Peyer's patch (tissue), 4 donors: Measurements from ENCODE around the gene MORN3. TPM values are rescaled to one million over a fixed set of nuclear protein-coding genes. Genes with fewer than 3 reads are reported as not detected.

Source experiments
- DNase-seq, 3 donors: peaks; one replicate each; pipeline ENCODE4 v3.0.0-alpha.2; 2017 to 2019
- H3K27ac ChIP-seq, 4 donors: fragments of 200-600 bp; sonication (generic); one replicate each; pipeline ENCODE4 v1.5.1; 2016 to 2019
- H3K27me3 ChIP-seq, 2 donors: fragments of 200-600 bp; sonication (generic); one replicate each; pipeline ENCODE4 v1.5.1; 2019
- H3K36me3 ChIP-seq, 3 donors: fragments of 200-600 bp; sonication (generic); one replicate each; pipeline ENCODE4 v1.5.1; 2016 to 2019
- H3K4me1 ChIP-seq, 4 donors: fragments of 200-600 bp; sonication (generic); one replicate each; pipeline ENCODE4 v1.5.1; 2016 to 2019
- H3K4me3 ChIP-seq, 4 donors: fragments of 200-600 bp; sonication (generic); 1 replicate in 3 of 4; 2 replicates in 1 of 4; pipeline ENCODE4 v1.5.1; 2016 to 2019; ENCODE audit warnings: mild to moderate bottlenecking in 1 of 4
- H3K9me3 ChIP-seq, 4 donors: fragments of 200-600 bp; sonication (generic); one replicate each; pipeline ENCODE4 v1.5.1; 2016 to 2019; ENCODE audit warnings: mild to moderate bottlenecking in 1 of 4
- POLR2A ChIP-seq, 2 donors: fragments of 450-650 bp; IDR thresholded peaks; one replicate each; pipeline ENCODE4 v1.5.1; 2017; ENCODE audit warnings: antibody characterized with exemption in 2 of 2, mild to moderate bottlenecking in 2 of 2, moderate library complexity in 2 of 2
- total RNA-seq, 4 donors: library from RNA; depleted of rRNA; stranded (reverse); fragments of >200 nt; gene quantifications; one replicate each; pipeline ENCODE4 v1.1.0, GENCODE V29; 2016
- TF ChIP-seq, protein P1 (sequence below), 6 experiments: fragments of 450-650 bp in 4 of 6; fragments of 200-600 bp in 2 of 6; sonication (generic) in 1 of 6; IDR thresholded peaks; one replicate each; pipeline ENCODE4 v1.5.1; 2017 to 2019; ENCODE audit warnings: antibody characterized with exemption in 6 of 6, mild to moderate bottlenecking in 3 of 6, moderate library complexity in 1 of 6

MORN3 gene
- total RNA-seq, 4 donors from 2014 or later = not detected

DNA sequence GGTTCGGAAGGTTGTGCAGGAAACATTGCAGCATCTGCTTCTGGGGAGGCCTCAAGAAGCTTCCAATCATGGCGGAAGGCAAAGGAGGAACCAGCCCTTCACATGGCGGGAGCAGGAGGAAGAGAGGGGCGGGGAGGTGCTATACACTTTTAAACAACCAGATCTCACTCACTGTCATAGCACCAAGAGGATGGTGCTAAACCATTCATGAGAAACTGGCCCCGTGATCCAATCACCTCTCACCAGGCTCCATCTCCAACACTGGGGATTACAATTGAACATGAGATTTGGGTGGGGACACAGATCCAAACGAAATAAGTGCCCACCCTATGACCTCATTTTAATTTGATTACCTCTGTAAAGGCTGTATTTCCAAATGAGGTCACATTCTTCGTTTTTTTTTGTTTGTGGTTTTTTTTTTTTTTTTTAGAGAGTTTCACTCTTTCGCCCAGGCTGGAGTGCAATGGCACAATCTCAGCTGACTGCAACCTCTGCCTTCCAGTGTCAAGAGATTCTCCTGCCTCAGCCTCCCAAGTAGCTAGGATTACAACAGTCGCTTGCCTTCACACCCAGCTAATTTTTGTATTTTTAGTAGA, 54.5 kb downstream of the MORN3 start:
- no peak overlapping the region for H3K4me3 ChIP-seq
- no peak for DNase-seq
- H3K4me1 ChIP-seq = peaks cover 0 to 8% (median 0%) of the 10 kb centered on the region in 4 donors
- no peaks in the 10 kb centered on the region for H3K36me3 ChIP-seq
- H3K27ac ChIP-seq = no peak overlapping the region
- H3K9me3 ChIP-seq = no peaks in the 10 kb centered on the region
- no peak for TF ChIP-seq POLR2A (IDR thresholded peaks at IDR 0.05)
- TF ChIP-seq, protein P1, sequence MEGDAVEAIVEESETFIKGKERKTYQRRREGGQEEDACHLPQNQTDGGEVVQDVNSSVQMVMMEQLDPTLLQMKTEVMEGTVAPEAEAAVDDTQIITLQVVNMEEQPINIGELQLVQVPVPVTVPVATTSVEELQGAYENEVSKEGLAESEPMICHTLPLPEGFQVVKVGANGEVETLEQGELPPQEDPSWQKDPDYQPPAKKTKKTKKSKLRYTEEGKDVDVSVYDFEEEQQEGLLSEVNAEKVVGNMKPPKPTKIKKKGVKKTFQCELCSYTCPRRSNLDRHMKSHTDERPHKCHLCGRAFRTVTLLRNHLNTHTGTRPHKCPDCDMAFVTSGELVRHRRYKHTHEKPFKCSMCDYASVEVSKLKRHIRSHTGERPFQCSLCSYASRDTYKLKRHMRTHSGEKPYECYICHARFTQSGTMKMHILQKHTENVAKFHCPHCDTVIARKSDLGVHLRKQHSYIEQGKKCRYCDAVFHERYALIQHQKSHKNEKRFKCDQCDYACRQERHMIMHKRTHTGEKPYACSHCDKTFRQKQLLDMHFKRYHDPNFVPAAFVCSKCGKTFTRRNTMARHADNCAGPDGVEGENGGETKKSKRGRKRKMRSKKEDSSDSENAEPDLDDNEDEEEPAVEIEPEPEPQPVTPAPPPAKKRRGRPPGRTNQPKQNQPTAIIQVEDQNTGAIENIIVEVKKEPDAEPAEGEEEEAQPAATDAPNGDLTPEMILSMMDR (IDR thresholded peaks at IDR 0.05) = no peak
- no peaks in the 10 kb centered on the region for H3K27me3 ChIP-seq

DNA sequence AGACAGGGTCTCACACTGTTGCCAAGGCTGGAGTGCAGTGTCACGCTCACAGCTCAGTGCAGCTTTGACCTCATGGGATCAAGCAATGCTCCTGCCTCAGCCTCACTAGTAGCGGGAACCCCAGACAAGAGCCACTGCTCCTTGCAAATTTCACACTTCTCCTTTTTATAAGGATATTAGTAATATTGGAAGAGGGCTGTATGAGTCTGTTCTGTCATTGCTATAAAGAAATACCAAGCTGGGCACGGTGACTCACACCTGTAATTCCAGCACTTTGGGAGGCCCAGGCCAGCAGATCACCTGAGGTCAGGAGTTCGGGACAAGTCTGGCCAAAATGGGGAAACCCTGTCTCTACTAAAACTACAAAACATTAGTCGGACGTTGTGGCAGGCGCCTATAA, 56.0 kb downstream of the MORN3 start:
- no peaks in the 10 kb centered on the region for H3K9me3 ChIP-seq
- TF ChIP-seq, protein P1 (IDR thresholded peaks at IDR 0.05) = no peak
- no peak for TF ChIP-seq POLR2A (IDR thresholded peaks at IDR 0.05)
- DNase-seq = no peak
- H3K27me3 ChIP-seq = no peaks in the 10 kb centered on the region
- H3K4me3 ChIP-seq = no peak overlapping the region
- no peak overlapping the region for H3K27ac ChIP-seq
- H3K4me1 ChIP-seq = peaks cover 0 to 8% (median 0%) of the 10 kb centered on the region in 4 donors
- H3K36me3 ChIP-seq = no peaks in the 10 kb centered on the region

DNA sequence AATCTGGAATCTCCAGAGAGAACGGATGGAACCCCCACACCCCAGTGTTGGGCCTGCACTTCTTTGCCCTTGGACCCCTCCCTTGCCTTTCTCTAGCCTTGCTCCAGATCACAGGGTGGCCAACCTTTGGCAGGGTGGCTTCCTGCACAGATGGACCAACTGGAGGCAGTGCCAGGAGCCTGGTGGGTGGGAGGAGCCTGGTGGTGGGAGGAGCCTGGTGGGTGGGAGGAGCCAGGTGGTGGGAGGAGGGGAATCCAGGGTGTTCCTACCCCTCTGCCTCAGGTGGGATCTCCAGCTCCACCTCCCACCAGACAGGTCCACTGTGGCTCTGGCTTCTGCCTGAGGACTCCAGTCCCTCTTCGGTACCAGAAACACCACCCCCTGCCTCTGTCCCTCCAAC, 58.1 kb downstream of the MORN3 start:
- H3K4me1 ChIP-seq = peaks cover 0 to 8% (median 0%) of the 10 kb centered on the region in 4 donors
- H3K27ac ChIP-seq = peak overlapping the region in 1 of 4 donors; percentile 67
- no peak for DNase-seq

DNA sequence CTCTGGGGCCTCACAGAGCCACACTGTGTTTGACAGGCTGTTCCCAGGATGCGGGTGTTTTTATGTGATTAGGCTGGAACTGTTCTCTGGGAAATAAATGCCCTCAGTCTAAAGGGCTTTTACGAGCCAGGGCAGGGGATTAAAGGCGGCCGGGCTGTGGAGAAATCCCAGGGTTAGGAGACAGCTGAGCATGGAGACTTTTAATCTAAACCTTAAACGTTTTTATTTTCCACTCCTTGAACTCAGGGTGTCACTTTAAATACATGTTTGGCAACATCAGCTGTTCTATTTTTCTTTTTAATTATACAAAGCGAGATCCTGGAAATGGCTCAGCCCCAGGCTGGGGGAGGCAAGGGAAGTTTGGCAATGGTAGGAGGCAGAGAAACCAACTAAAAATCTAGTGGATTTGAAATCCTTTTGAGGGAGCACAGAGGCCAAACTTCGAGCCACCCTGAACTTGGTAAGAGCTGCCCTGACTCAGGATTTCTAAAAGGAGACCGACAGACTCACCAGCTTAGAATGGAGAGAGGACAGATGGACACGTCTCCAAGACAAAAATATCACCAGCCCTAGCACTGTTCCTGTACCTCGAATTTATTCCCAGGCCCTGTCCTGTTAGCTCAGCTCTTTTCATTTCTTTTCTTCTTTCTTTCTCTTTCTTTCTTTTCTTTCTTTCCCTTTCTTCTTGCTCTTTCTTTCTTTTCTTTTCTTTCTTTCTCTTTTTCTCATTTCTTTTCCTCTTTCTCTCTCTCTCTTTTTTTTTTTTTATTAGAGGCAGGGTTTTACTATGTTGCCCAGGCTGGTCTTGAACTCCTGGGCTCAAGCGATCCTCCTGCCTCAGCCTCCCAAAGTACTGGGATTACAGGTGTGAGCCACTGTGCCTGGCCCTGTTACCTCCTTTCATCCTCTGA, 59.0 kb downstream of the MORN3 start:
- no peaks in the 10 kb centered on the region for H3K27me3 ChIP-seq
- no peak for DNase-seq
- peaks cover 0 to 8% (median 0%) of the 10 kb centered on the region in 4 donors for H3K4me1 ChIP-seq
- H3K27ac ChIP-seq = peak overlapping the region in 2 of 4 donors; percentile 47 to 67
- no peaks in the 10 kb centered on the region for H3K36me3 ChIP-seq
- TF ChIP-seq, protein P1 (IDR thresholded peaks at IDR 0.05) = no peak
- TF ChIP-seq POLR2A (IDR thresholded peaks at IDR 0.05) = no peak
- H3K4me3 ChIP-seq = no peak overlapping the region
- no peaks in the 10 kb centered on the region for H3K9me3 ChIP-seq

More for the DNA sequence above, 58.1 kb downstream of the MORN3 start:
- TF ChIP-seq, protein P1 (IDR thresholded peaks at IDR 0.05) = no peak
- TF ChIP-seq POLR2A (IDR thresholded peaks at IDR 0.05) = no peak
- no peaks in the 10 kb centered on the region for H3K27me3 ChIP-seq
- no peak overlapping the region for H3K4me3 ChIP-seq
- H3K36me3 ChIP-seq = no peaks in the 10 kb centered on the region
- no peaks in the 10 kb centered on the region for H3K9me3 ChIP-seq

DNA sequence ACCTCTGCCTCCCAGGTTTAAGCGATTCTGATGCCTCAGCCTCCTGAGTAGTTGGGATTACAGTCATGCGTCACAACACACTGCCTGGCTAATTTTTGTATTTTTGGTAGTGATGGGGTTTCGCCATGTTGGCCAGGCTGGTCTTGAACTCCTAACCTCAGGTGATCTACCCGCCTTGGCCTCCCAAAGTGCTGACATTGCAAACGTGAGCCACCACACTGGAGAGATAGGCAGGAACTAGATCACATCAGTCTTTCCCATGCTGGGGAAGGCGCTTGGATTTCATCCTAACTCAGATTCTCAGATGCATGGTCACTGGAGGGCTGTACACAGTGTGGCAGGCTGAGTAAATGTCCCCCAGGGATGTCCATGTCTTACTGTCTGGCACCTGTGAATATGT, 61.2 kb downstream of the MORN3 start:
- Histone ChIP-seq H3K4me1 (peaks cover 0 to 8% (median 0%) of the 10 kb centered on the region in 4 donors), H3K27ac (no peak overlapping the region), H3K36me3 (no peaks in the 10 kb centered on the region), H3K9me3 (no peaks in the 10 kb centered on the region), H3K4me3 (no peak overlapping the region), H3K27me3 (no peaks in the 10 kb centered on the region)
- TF ChIP-seq, protein P1 (IDR thresholded peaks at IDR 0.05) = no peak
- TF ChIP-seq POLR2A (IDR thresholded peaks at IDR 0.05) = no peak
- no peak for DNase-seq
